GM10266 (cell line): ENCODE measurements around the gene CFAP210.

Source experiments
- DNase-seq: peaks from one replicate; pipeline ENCODE4 v3.0.0; 2012; ENCODE audit errors: extremely low spot score
- TF ChIP-seq, protein P1 (sequence below): IDR thresholded peaks from 2 replicates; pipeline ENCODE4 v1.5.1; 2012; ENCODE audit warnings: mild to moderate bottlenecking, low read depth; ENCODE audit not compliant: control insufficient read depth, insufficient read depth; ENCODE audit errors: missing control alignments

CFAP210 gene

DNA sequence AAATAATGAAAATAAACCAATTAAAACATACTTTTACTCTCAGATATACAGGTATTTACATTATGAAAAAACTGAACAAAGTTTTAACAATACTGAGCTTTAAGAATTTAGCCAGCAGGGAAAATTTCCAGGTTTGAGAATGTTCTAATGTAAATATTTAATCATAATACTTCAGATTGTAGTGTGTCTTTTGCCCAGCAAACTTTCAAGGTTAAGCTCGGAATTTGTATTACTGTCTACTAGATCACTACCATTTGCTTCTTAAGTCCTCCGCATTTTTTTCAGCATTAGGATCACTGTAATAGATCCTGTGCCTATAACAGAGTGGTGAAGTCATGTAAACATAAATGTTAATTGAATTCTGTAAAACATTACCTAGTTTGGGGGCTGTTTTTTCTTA lies 52.7 kb downstream of the CFAP210 start:
- TF ChIP-seq, protein P1, sequence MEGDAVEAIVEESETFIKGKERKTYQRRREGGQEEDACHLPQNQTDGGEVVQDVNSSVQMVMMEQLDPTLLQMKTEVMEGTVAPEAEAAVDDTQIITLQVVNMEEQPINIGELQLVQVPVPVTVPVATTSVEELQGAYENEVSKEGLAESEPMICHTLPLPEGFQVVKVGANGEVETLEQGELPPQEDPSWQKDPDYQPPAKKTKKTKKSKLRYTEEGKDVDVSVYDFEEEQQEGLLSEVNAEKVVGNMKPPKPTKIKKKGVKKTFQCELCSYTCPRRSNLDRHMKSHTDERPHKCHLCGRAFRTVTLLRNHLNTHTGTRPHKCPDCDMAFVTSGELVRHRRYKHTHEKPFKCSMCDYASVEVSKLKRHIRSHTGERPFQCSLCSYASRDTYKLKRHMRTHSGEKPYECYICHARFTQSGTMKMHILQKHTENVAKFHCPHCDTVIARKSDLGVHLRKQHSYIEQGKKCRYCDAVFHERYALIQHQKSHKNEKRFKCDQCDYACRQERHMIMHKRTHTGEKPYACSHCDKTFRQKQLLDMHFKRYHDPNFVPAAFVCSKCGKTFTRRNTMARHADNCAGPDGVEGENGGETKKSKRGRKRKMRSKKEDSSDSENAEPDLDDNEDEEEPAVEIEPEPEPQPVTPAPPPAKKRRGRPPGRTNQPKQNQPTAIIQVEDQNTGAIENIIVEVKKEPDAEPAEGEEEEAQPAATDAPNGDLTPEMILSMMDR = no peak
- no peak for DNase-seq

DNA sequence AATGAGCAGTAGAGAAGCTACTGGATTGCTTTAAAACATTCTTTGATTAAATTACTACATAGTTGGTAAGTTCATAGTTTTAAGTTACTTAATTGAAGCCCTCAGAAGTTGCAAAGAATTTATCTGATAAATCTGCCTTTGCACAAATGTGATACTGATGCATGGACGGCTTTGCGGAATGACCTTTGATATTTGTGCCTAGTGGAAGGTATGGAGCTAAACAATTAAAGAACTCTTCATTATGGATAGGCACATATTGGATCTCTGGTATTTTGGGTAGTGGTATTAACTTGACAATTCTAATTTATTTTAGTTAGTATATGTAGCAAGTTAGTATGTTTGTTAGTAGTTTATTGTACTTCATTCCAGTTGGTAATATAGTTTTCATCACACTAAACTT lies 54.1 kb downstream of the CFAP210 start:
- DNase-seq = no peak
- TF ChIP-seq, protein P1 = no peak

DNA sequence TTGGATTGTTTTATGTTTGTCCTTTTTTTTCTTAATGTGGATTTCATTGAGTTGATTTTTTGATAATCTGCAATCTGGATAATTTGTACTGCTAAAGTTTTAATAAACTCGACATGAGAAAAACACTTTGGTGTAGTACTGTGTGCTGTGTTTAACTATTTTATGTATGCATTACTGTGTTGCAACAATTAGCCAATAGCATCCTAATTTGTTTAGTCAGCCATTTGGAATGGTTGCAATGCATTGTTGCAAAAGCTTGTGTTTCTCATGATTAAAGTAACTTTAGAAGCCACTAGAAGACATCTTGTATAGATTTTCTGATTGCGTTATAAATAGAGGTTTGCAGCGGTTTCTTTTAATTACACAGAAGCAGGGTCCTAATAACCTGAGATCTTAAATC lies 56.6 kb downstream of the CFAP210 start:
- DNase-seq = no peak
- TF ChIP-seq, protein P1 = no peak

DNA sequence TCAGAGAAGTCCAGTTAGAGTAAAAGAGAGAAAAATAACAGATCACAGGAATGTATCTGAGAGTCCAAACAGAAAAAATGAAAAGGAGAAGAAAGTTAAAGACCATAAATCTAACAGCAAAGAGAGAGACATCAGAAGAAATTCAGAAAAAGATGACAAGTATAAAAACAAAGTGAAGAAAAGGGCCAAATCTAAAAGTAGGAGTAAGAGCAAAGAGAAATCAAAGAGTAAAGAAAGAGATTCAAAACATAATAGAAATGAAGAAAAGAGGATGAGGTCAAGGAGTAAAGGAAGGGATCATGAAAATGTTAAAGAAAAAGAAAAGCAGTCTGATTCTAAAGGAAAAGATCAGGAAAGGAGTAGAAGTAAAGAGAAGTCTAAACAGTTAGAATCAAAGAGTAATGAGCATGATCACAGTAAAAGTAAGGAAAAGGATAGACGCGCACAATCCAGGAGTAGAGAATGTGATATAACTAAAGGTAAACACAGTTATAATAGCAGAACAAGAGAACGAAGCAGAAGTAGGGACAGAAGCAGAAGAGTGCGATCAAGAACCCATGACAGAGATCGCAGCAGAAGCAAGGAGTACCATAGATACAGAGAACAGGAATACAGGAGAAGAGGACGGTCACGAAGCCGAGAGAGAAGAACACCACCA lies 57.6 kb downstream of the CFAP210 start:
- TF ChIP-seq, protein P1 = no peak
- DNase-seq = no peak

GRCh38 chr2:169625781-169626180 lies 68.4 kb downstream of the CFAP210 start:
- DNase-seq = no peak
- TF ChIP-seq, protein P1 = no peak

DNA sequence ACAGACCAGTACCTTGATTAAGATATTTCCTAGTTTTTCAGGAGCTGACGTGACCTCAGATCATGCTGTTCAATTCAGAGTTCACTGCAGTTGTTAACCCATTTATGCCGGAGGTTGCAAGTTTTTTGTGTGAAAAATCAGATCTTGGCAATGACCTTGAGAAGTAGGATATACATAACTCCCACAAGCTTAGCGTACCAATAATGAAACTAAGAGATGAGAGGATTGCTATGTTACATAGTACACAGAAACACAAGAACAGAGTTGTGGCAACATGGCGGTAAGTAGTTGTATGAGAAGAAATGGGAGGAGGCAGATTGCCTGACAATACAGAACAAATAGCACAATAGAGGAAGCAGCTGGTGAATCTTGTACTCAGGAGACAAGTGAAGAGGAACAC lies 71.0 kb downstream of the CFAP210 start:
- TF ChIP-seq, protein P1 = no peak
- no peak for DNase-seq

DNA sequence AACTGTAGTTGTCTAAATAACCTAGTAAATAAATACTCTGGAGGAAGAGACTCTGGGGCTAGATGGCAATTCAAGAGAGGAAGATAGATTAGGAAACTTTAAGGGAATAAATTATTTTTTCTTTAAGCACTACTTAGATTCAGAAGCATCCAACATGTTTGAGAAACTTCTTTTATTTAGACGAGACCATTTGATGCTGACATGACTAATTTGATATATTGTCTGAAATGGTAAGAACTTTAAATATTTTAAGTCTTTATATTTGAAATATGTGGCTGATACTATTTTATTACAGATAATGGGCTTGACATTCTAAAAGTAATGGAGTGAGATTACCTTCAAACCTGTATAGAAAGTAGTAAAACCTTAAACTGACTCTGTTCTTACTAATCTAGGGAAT lies 73.7 kb downstream of the CFAP210 start:
- TF ChIP-seq, protein P1 = no peak

More for the DNA sequence above, 73.7 kb downstream of the CFAP210 start:
- DNase-seq = no peak
